Esophagus muscularis mucosa (tissue), 4 donors: Measurements from ENCODE around the gene OLFM4. TPM values are rescaled to one million over a fixed set of nuclear protein-coding genes. Genes with fewer than 3 reads are reported as not detected.

Experiments
- DNase-seq: peaks from one replicate; pipeline ENCODE4 v3.0.0-alpha.2; 2017; ENCODE audit errors: extremely low spot score
- H3K27ac ChIP-seq, 4 donors: fragments of 200-600 bp; sonication (generic); replicated peaks in 1 of 4; 1 replicate in 3 of 4; 2 replicates in 1 of 4; pipeline ENCODE4 v1.5.1; 2016 to 2019; ENCODE audit warnings: mild to moderate bottlenecking in 1 of 4
- H3K27me3 ChIP-seq, 4 donors: fragments of 200-600 bp; sonication (generic); one replicate each; pipeline versions ENCODE4 v1.5.1 to v1.6.0; 2016 to 2019
- H3K36me3 ChIP-seq, 4 donors: fragments of 200-600 bp; sonication (generic); one replicate each; pipeline ENCODE4 v1.5.1; 2016 to 2019
- H3K4me1 ChIP-seq, 4 donors: fragments of 200-600 bp; sonication (generic); one replicate each; pipeline ENCODE4 v1.5.1; 2016 to 2019
- H3K4me3 ChIP-seq, 4 donors: fragments of 200-600 bp; sonication (generic); 1 replicate in 2 of 4; 2 replicates in 2 of 4; pipeline ENCODE4 v1.5.1; 2016 to 2019; ENCODE audit warnings: mild to moderate bottlenecking in 4 of 4, moderate library complexity in 1 of 4
- H3K9me3 ChIP-seq, 4 donors: fragments of 200-600 bp; sonication (generic); 1 replicate in 3 of 4; 2 replicates in 1 of 4; pipeline ENCODE4 v1.5.1; 2016 to 2019
- CTCF ChIP-seq, 3 experiments: fragments of 200-600 bp in 2 of 3; fragments of 450-650 bp in 1 of 3; sonication (generic) in 2 of 3; IDR thresholded peaks; one replicate each; pipeline ENCODE4 v1.5.1; 2017 to 2019; ENCODE audit warnings: antibody characterized with exemption in 3 of 3, mild to moderate bottlenecking in 2 of 3, moderate library complexity in 1 of 3
- EP300 ChIP-seq: sonication (generic); formaldehyde crosslinking; IDR thresholded peaks from one replicate; pipeline ENCODE4 v1.6.1; 2017; ENCODE audit warnings: antibody characterized with exemption
- POLR2A ChIP-seq: fragments of 450-650 bp; IDR thresholded peaks from one replicate; pipeline ENCODE4 v1.6.1; 2017; ENCODE audit warnings: antibody characterized with exemption, moderate library complexity, mild to moderate bottlenecking, low read depth
- POLR2AphosphoS5 ChIP-seq, 2 donors: sonication (generic); formaldehyde crosslinking; IDR thresholded peaks; one replicate each; pipeline ENCODE4 v1.6.1; 2017; ENCODE audit warnings: antibody characterized with exemption in 2 of 2
- WGBS: methylation state at CpG from one replicate; pipeline ENCODE4 v1.1.5; 2018; 5-methylcytosine and 5-hydroxymethylcytosine counted together
- intact Hi-C: fragments of 100-400 bp; cut with DNase I; formaldehyde crosslinking; loops from one replicate; pipeline ENCODE4 v1.15.1; 2023
- total RNA-seq, 4 donors: library from RNA; depleted of rRNA; stranded (reverse); fragments of >200 nt; gene quantifications; one replicate each; pipeline versions ENCODE4 v1.1.0 to v1.2.1, GENCODE V29; 2016

Gene OLFM4
- total RNA-seq, 4 donors from 2014 or later, result under 0.01 to 0.66 (median 0.13) TPM; not detected in 1

DNA sequence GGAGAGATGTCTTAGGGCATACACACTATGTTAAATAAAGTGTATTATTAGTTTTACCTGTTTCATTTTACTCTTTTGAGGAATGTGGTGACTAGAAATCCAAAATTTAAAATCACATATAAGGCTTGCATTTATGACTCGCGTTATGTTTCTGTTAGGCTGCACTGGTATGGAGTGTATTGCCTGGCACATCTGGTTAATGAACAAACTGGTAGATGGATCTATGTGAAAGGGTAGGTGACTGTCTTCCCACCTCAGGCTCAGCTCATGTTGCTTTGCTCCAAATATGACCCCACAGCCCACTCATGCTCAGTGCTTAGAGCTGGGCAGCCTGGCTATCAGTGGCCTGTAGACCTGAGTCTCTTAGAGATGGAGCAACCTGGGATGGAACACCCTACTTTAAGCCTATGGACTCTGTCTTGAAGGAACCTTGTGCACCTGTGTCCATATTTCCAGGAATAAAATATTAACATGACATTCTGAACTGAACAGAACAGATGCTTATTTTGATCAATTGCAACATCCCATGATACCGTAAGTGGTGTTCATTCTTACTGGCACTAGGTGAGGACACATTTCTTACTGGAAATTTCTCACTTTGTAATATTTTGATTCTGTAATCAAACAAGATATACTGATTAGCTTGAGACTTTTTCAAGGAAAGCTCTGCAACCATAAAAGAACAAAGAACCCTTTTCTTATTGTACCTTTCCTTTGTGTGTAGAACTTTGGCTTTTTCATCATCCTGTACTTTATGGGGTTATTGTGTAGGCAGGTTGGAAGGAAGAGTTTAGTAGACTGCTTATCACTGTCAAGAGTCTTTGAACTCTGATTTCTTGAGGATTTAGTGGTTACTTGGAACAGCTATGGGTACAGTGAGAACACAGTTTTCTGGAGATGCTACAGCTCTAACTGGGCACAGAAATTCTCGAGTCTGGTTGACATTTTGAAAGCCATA lies 9.6 kb upstream of the OLFM4 start:
- WGBS, result 90% methylated on average over 4 of the region's 4 CpGs
- H3K27me3 ChIP-seq, result no peaks in the 10 kb centered on the region
- no peak for DNase-seq
- H3K4me3 ChIP-seq, result no peak overlapping the region
- intact Hi-C loops, result no loop called here
- H3K36me3 ChIP-seq, result no peaks in the 10 kb centered on the region
- H3K9me3 ChIP-seq, result no peaks in the 10 kb centered on the region
- no peak overlapping the region for H3K27ac ChIP-seq
- H3K4me1 ChIP-seq, result no peaks in the 10 kb centered on the region
- no peak for TF ChIP-seq POLR2AphosphoS5 (IDR thresholded peaks at IDR 0.05)
- no peak for TF ChIP-seq POLR2A
- TF ChIP-seq CTCF (IDR thresholded peaks at IDR 0.05), result no peak
- no peak for TF ChIP-seq EP300

GRCh38 chr13:53020764-53021335 lies 7.8 kb upstream of the OLFM4 start:
- no peaks in the 10 kb centered on the region for H3K9me3 ChIP-seq
- H3K27me3 ChIP-seq, result peaks cover 0 to 8% (median 0%) of the 10 kb centered on the region in 4 donors
- intact Hi-C loops, result no loop called here
- H3K36me3 ChIP-seq, result no peaks in the 10 kb centered on the region
- no peaks in the 10 kb centered on the region for H3K4me1 ChIP-seq
- 88% methylated on average over 5 of the region's 5 CpGs for WGBS
- DNase-seq, result no peak
- no peak for TF ChIP-seq POLR2AphosphoS5 (IDR thresholded peaks at IDR 0.05)
- no peak for TF ChIP-seq POLR2A
- TF ChIP-seq CTCF (IDR thresholded peaks at IDR 0.05), result no peak
- TF ChIP-seq EP300, result no peak
- H3K27ac ChIP-seq, result no peak overlapping the region
- H3K4me3 ChIP-seq, result no peak overlapping the region

- Histone ChIP-seq H3K27ac (no peak overlapping the region), H3K36me3 (no peaks in the 10 kb centered on the region), H3K4me1 (no peaks in the 10 kb centered on the region), H3K27me3 (peaks cover 0 to 16% (median 0%) of the 10 kb centered on the region in 4 donors), H3K4me3 (no peak overlapping the region), H3K9me3 (no peaks in the 10 kb centered on the region)
- WGBS, result 51% methylated on average over 2 of the region's 2 CpGs
- DNase-seq, result no peak
- intact Hi-C loops, result no loop called here
- TF ChIP-seq POLR2AphosphoS5 (IDR thresholded peaks at IDR 0.05), result no peak
- TF ChIP-seq CTCF (IDR thresholded peaks at IDR 0.05), result no peak
- TF ChIP-seq EP300, result no peak
- TF ChIP-seq POLR2A, result no peak
Measured at GRCh38 chr13:53023246-53023645, 5.4 kb upstream of the OLFM4 start.

DNA sequence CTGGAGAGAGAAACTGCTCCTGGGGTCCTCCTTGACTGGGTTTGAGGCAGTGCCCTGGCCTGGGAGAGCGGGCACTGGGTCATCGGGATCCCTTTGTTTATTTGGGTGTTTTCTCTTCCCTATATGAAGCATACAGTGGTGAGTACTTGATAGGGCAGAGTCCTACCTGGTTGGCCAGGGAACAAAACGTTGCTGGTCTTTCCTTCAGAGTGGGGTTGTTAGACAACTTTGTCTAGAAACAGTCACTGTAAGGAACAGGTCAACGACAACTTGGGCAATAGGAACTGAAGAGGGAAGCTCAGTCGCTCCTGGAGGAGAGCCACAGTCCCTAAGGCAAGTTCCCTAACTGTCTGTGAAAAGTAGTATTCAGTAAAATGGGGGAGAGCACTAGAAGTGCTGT lies 550 bp upstream of the OLFM4 start:
- peaks cover 0 to 16% (median 0%) of the 10 kb centered on the region in 4 donors for H3K27me3 ChIP-seq
- WGBS, result 92% methylated on average over 5 of the region's 5 CpGs
- DNase-seq, result no peak
- H3K27ac ChIP-seq, result no peak overlapping the region
- H3K4me1 ChIP-seq, result no peaks in the 10 kb centered on the region
- H3K36me3 ChIP-seq, result no peaks in the 10 kb centered on the region
- no peak overlapping the region for H3K4me3 ChIP-seq
- intact Hi-C loops, result no loop called here
- TF ChIP-seq POLR2A (no peak), CTCF (IDR thresholded peaks at IDR 0.05) (no peak), POLR2AphosphoS5 (IDR thresholded peaks at IDR 0.05) (no peak), EP300 (no peak)
- no peaks in the 10 kb centered on the region for H3K9me3 ChIP-seq
